Body of pancreas (tissue), 4 donors: ENCODE measurements around the gene MYO16. TPM values are rescaled to one million over a fixed set of nuclear protein-coding genes. Genes with fewer than 3 reads are reported as not detected.

Experiments
- ATAC-seq: fragments of 150-250 bp; one replicate; pipeline ENCODE4 v1.9.1; 2016
- DNase-seq, 4 donors: peaks; one replicate each; pipeline ENCODE4 v3.0.0-alpha.2; 2019
- H3K27ac ChIP-seq, 4 donors: fragments of 200-600 bp; sonication (generic); 1 replicate in 3 of 4; 2 replicates in 1 of 4; pipeline versions ENCODE4 v1.5.1 to v1.6.1; 2016 to 2019; ENCODE audit warnings: mild to moderate bottlenecking in 1 of 4, mixed read lengths in 1 of 4, moderate library complexity in 1 of 4
- H3K27me3 ChIP-seq, 2 donors: fragments of 200-600 bp; sonication (generic); one replicate each; pipeline ENCODE4 v1.6.0; 2016; ENCODE audit warnings: mild to moderate bottlenecking in 1 of 2
- H3K36me3 ChIP-seq, 2 donors: fragments of 200-600 bp; sonication (generic); replicated peaks in 1 of 2; 2 replicates each; pipeline ENCODE4 v1.5.1; 2016; ENCODE audit warnings: low read depth in 2 of 2; ENCODE audit not compliant: insufficient read depth in 1 of 2
- H3K4me1 ChIP-seq: fragments of 200-600 bp; sonication (generic); one replicate; pipeline ENCODE4 v1.6.0; 2016
- H3K4me3 ChIP-seq, 2 donors: fragments of 200-600 bp; sonication (generic); 1 replicate in 1 of 2; 2 replicates in 1 of 2; pipeline ENCODE4 v1.5.1; 2016 to 2019
- H3K9me3 ChIP-seq, 3 donors: fragments of 200-600 bp; sonication (generic); 1 replicate in 2 of 3; 2 replicates in 1 of 3; pipeline ENCODE4 v1.5.1; 2016
- POLR2A ChIP-seq, 3 donors: fragments of 450-650 bp; IDR thresholded peaks; one replicate each; pipeline ENCODE4 v1.6.1; 2016; ENCODE audit warnings: antibody characterized with exemption in 3 of 3, mild to moderate bottlenecking in 2 of 3
- WGBS, 2 donors: methylation state at CpG; one replicate each; pipeline ENCODE4 v1.1.5; 2017; 5-methylcytosine and 5-hydroxymethylcytosine counted together
- intact Hi-C: fragments of 100-400 bp; cut with DNase I; formaldehyde crosslinking; loops from one replicate; pipeline ENCODE4 v1.15.1; 2023
- total RNA-seq, 2 donors: library from RNA; depleted of rRNA; stranded (reverse); fragments of >200 nt; gene quantifications; one replicate each; pipeline ENCODE4 v1.1.0, GENCODE V29; 2016
- TF ChIP-seq, protein P1 (sequence below), 7 experiments: fragments of 450-650 bp in 4 of 7; fragments of 200-600 bp in 3 of 7; sonication (generic) in 3 of 7; IDR thresholded peaks; one replicate each; pipeline ENCODE4 v1.5.1; 2016 to 2019; ENCODE audit warnings: antibody characterized with exemption in 7 of 7

The MYO16 gene
- total RNA-seq, 2 donors from 2014 or later = under 0.01 to 0.78 TPM

DNA sequence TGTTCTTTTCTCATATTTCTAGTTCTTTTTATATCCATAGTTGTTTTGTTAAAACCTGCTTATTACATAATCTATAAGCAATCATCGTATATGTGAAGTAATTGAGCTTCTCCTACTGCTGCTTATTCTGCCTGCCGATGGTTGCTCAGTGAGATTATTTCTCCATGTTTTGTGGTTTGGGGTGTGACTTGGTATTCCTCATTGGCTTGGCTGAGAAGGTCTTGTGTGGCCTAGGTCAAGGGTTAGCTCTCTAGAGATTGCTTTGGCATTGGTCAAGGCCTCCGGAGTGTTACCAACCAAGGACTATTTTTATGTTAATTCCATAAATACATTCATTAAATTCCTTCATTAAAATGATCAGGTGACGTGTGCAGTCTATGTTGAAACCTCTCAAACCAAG, 302.8 kb downstream of the MYO16 start:
- Histone ChIP-seq H3K4me3 (no peak overlapping the region), H3K27ac (no peak overlapping the region), H3K27me3 (no peaks in the 10 kb centered on the region), H3K9me3 (no peaks in the 10 kb centered on the region), H3K36me3 (no peaks in the 10 kb centered on the region), H3K4me1 (no peaks in the 10 kb centered on the region)
- no peak for DNase-seq
- intact Hi-C loops = no loop called here
- no peak for ATAC-seq
- TF ChIP-seq, protein P1, sequence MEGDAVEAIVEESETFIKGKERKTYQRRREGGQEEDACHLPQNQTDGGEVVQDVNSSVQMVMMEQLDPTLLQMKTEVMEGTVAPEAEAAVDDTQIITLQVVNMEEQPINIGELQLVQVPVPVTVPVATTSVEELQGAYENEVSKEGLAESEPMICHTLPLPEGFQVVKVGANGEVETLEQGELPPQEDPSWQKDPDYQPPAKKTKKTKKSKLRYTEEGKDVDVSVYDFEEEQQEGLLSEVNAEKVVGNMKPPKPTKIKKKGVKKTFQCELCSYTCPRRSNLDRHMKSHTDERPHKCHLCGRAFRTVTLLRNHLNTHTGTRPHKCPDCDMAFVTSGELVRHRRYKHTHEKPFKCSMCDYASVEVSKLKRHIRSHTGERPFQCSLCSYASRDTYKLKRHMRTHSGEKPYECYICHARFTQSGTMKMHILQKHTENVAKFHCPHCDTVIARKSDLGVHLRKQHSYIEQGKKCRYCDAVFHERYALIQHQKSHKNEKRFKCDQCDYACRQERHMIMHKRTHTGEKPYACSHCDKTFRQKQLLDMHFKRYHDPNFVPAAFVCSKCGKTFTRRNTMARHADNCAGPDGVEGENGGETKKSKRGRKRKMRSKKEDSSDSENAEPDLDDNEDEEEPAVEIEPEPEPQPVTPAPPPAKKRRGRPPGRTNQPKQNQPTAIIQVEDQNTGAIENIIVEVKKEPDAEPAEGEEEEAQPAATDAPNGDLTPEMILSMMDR (IDR thresholded peaks at IDR 0.05) = no peak
- TF ChIP-seq POLR2A (IDR thresholded peaks at IDR 0.05) = no peak
- 73 to 82% methylated on average over 4 of the region's 4 CpGs for WGBS, 2 donors

DNA sequence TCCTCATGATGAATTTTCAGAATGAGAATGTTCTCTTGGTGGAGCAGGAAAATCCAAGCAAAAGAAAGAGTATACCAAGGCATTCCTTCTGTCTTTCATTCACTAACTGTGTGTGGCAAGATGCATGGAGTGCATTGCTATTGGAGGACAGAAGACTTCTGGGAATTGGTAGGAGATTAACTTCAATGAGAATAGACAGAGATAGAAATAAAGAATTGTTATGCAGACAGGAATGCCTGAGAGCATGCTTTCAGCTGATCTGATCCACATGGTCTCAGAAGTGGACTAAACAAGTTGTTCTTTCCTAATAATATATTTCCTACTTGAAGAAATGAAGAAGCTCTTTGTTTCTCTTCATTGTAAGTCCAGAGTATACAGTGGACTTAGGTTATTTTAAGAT, 303.6 kb downstream of the MYO16 start:
- ATAC-seq = no peak
- H3K27me3 ChIP-seq = no peaks in the 10 kb centered on the region

DNA sequence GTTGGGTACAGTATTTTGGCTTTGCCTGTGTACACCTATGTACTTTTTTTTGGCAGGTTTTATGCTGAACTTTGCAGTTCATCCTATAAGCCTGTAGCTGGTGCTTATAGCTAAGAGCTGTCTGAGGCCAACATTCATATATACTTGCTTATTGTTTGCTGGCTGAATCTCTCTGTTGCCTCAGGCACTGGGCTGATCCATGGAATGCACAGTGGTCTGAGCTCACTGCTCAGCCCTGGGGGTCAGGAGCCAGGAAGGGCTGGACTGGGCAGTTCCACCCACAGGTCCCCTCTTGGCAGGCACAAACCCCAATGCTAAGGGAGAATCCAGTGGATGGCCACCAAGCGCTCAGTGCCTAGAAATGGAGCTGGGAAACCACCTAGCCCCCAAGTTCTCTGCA, 308.7 kb downstream of the MYO16 start:
- ATAC-seq = no peak

More for the DNA sequence above, 303.6 kb downstream of the MYO16 start:
- TF ChIP-seq, protein P1 (IDR thresholded peaks at IDR 0.05) = no peak
- TF ChIP-seq POLR2A (IDR thresholded peaks at IDR 0.05) = no peak
- no peak overlapping the region for H3K4me3 ChIP-seq
- DNase-seq = no peak
- no peaks in the 10 kb centered on the region for H3K36me3 ChIP-seq
- no peak overlapping the region for H3K27ac ChIP-seq
- intact Hi-C loops = no loop called here
- no peaks in the 10 kb centered on the region for H3K9me3 ChIP-seq
- no peaks in the 10 kb centered on the region for H3K4me1 ChIP-seq

DNA sequence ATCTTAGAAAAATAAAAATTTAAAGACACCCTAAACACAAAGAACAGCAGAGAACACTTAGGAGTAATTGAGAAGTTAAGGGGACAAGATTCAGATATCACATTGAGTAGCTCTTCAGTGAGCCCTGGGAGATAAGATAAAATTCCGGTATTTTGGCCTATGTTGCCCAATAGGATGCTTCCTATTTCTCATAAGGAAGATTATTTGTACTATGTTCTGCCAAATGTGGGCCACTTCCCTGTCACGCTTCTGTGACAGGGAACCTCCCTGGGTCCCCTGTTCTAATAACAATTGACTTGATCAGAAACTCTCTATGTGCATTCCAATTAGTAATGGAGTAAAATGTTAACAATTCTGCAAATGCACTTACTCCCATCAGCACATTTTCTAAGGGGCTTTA, 310.7 kb downstream of the MYO16 start:
- Histone ChIP-seq H3K4me1 (no peaks in the 10 kb centered on the region), H3K27me3 (no peaks in the 10 kb centered on the region), H3K9me3 (no peaks in the 10 kb centered on the region), H3K4me3 (no peak overlapping the region), H3K27ac (no peak overlapping the region), H3K36me3 (no peaks in the 10 kb centered on the region)
- no peak for TF ChIP-seq POLR2A (IDR thresholded peaks at IDR 0.05)
- TF ChIP-seq, protein P1 (IDR thresholded peaks at IDR 0.05) = no peak
- intact Hi-C loops = no loop called here
- DNase-seq (no peak), ATAC-seq (no peak)
- 43 to 56% methylated on average over 2 of the region's 2 CpGs for WGBS, 2 donors

More for the DNA sequence above, 308.7 kb downstream of the MYO16 start:
- H3K9me3 ChIP-seq = no peaks in the 10 kb centered on the region
- no peak for DNase-seq
- H3K27ac ChIP-seq = no peak overlapping the region
- no peaks in the 10 kb centered on the region for H3K4me1 ChIP-seq
- H3K36me3 ChIP-seq = no peaks in the 10 kb centered on the region
- 64% methylated on average over 1 of the region's 1 CpG; no CpG with 5 or more reads in 1 of the 2 donors for WGBS, 2 donors
- no peak for TF ChIP-seq POLR2A (IDR thresholded peaks at IDR 0.05)
- TF ChIP-seq, protein P1 (IDR thresholded peaks at IDR 0.05) = no peak
- intact Hi-C loops = no loop called here
- H3K4me3 ChIP-seq = no peak overlapping the region
- no peaks in the 10 kb centered on the region for H3K27me3 ChIP-seq

DNA sequence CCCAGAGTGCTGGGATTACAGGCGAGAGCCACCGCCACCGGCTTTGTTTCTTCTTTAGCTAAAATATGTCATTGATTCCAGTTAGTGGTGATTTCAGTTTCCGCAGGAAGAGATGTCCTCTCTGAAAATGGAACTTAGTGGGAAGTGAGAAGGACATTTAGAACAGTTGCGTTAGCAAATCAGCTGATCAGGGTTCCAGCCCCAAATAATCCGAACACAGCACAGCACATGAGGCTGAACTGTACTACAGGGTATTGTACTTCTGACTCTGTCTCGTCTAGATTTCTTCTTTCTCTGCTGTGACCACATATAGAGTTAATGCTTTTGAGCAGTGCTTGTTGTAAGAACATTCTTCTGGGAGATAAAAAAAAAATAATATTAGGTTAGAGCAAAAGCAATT, 314.4 kb downstream of the MYO16 start:
- no peak for DNase-seq
- intact Hi-C loops = no loop called here
- no peak overlapping the region for H3K27ac ChIP-seq
- 82 to 91% methylated on average over 7 of the region's 7 CpGs for WGBS, 2 donors
- H3K4me1 ChIP-seq = no peaks in the 10 kb centered on the region
- no peaks in the 10 kb centered on the region for H3K27me3 ChIP-seq
- H3K9me3 ChIP-seq = no peaks in the 10 kb centered on the region
- no peak for TF ChIP-seq POLR2A (IDR thresholded peaks at IDR 0.05)
- TF ChIP-seq, protein P1 (IDR thresholded peaks at IDR 0.05) = no peak
- no peaks in the 10 kb centered on the region for H3K36me3 ChIP-seq
- no peak overlapping the region for H3K4me3 ChIP-seq
- no peak for ATAC-seq
